ENCODE results near the gene FGGY. TPM values are rescaled to one million over a fixed set of nuclear protein-coding genes. Genes with fewer than 3 reads are reported as not detected.

FGGY gene
- total RNA-seq, 1 experiment from 2014 or later = 14.6 TPM

DNA sequence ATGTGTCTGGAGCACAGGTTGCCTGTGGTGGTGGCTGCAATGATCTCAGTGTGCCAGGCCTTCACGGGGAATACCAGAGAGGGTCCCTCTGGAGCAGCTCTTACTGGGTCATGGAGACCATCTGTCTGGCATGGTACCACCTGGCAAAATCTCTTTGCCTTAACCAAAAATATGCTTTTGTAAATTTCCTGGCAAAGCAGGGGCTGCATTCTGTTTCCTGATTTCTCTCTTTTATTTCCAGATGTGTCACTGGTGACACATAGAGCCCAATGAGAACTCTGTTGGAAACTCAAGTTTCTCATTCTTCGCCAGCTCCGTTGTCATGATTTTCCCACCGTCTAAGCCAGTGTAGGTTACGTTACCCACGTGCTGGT is 136.5 kb downstream of the FGGY start:
- Histone ChIP-seq H2BK120ac (ENCODE audit: low read depth, low read length, poor library complexity, severe bottlenecking) (no peak overlapping the region), H4K8ac (replicated peaks; ENCODE audit: insufficient read length, low read depth, low read length) (no peak overlapping the region), H3K79me1 (ENCODE audit: insufficient read depth, low read depth, low read length, poor library complexity, severe bottlenecking) (no peaks in the 10 kb centered on the region), H3K23ac (ENCODE audit: insufficient read length, low read depth, low read length) (no peak overlapping the region), H3T11ph (ENCODE audit: low read length) (no peak overlapping the region), H3K27me3 (ENCODE audit: insufficient read depth, low read length) (no peaks in the 10 kb centered on the region), H3K56ac (ENCODE audit: insufficient read length, low read depth, low read length) (no peak overlapping the region), H3K27ac (ENCODE audit: insufficient read length, low read depth, low read length) (no peak overlapping the region), H3K4ac (ENCODE audit: low read depth, low read length) (no peak overlapping the region), H4K91ac (ENCODE audit: insufficient read length, low read depth, low read length) (no peak overlapping the region), H2BK15ac (ENCODE audit: low read depth, low read length) (no peak overlapping the region), H4K20me1 (ENCODE audit: control insufficient read depth, insufficient read depth, insufficient read length) (no peaks in the 10 kb centered on the region), H3K23me2 (ENCODE audit: insufficient read length, low read depth, low read length, poor library complexity, severe bottlenecking) (no peaks in the 10 kb centered on the region), H2AFZ (ENCODE audit: low read length) (no peak overlapping the region), H2BK20ac (ENCODE audit: low read depth, low read length, poor library complexity, severe bottlenecking) (no peak overlapping the region), H3K4me1 (ENCODE audit: insufficient read depth, low read length) (no peaks in the 10 kb centered on the region; the same call in 1 of the 2 replicates), H3K9me3 (ENCODE audit: control insufficient read depth, low read depth, low read length) (no peaks in the 10 kb centered on the region), H3K14ac (ENCODE audit: insufficient read depth, low read length) (no peak overlapping the region), H3K9ac (ENCODE audit: extremely low read depth, insufficient read length, low read length) (no peak overlapping the region), H3K79me2 (ENCODE audit: insufficient read depth, low read length) (no peaks in the 10 kb centered on the region), H2BK5ac (ENCODE audit: insufficient read length, low read length) (no peak overlapping the region), H2AK5ac (ENCODE audit: insufficient read length, low read length) (no peak overlapping the region), H2BK12ac (ENCODE audit: insufficient read length, low read depth, low read length) (no peak overlapping the region), H3K18ac (ENCODE audit: insufficient read length, low read depth, low read length) (no peak overlapping the region), H3K4me2 (ENCODE audit: insufficient read depth, insufficient read length, low read length) (no peak overlapping the region), H4K5ac (ENCODE audit: insufficient read length, low read depth, low read length) (no peak overlapping the region)
- no peaks in the 10 kb centered on the region for H3K9me3 Mint-ChIP-seq
- H3K27ac Mint-ChIP-seq = no peak overlapping the region
- no peaks in the 10 kb centered on the region for H3K27me3 Mint-ChIP-seq (ENCODE audit: low read depth)
- TF ChIP-seq, protein P1, sequence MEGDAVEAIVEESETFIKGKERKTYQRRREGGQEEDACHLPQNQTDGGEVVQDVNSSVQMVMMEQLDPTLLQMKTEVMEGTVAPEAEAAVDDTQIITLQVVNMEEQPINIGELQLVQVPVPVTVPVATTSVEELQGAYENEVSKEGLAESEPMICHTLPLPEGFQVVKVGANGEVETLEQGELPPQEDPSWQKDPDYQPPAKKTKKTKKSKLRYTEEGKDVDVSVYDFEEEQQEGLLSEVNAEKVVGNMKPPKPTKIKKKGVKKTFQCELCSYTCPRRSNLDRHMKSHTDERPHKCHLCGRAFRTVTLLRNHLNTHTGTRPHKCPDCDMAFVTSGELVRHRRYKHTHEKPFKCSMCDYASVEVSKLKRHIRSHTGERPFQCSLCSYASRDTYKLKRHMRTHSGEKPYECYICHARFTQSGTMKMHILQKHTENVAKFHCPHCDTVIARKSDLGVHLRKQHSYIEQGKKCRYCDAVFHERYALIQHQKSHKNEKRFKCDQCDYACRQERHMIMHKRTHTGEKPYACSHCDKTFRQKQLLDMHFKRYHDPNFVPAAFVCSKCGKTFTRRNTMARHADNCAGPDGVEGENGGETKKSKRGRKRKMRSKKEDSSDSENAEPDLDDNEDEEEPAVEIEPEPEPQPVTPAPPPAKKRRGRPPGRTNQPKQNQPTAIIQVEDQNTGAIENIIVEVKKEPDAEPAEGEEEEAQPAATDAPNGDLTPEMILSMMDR (conservative IDR thresholded peaks at IDR 0.05) = no peak
- peaks cover 15 to 16% of the 10 kb centered on the region in 2 experiments for H3K4me1 Mint-ChIP-seq
- WGBS (ENCODE audit: extremely low coverage, insufficient read length, low lambda C conversion rate) = no CpG with 5 or more reads among the region's 6 CpGs
- no peak for DNase-seq
- no peaks in the 10 kb centered on the region for H3K36me3 Mint-ChIP-seq (ENCODE audit: insufficient read depth in 1 of 3, low read depth in 3 of 3)
- no peak overlapping the region for H3K4me3 Mint-ChIP-seq
